Measurements from ENCODE around the gene PON2.

Gene PON2

DNA sequence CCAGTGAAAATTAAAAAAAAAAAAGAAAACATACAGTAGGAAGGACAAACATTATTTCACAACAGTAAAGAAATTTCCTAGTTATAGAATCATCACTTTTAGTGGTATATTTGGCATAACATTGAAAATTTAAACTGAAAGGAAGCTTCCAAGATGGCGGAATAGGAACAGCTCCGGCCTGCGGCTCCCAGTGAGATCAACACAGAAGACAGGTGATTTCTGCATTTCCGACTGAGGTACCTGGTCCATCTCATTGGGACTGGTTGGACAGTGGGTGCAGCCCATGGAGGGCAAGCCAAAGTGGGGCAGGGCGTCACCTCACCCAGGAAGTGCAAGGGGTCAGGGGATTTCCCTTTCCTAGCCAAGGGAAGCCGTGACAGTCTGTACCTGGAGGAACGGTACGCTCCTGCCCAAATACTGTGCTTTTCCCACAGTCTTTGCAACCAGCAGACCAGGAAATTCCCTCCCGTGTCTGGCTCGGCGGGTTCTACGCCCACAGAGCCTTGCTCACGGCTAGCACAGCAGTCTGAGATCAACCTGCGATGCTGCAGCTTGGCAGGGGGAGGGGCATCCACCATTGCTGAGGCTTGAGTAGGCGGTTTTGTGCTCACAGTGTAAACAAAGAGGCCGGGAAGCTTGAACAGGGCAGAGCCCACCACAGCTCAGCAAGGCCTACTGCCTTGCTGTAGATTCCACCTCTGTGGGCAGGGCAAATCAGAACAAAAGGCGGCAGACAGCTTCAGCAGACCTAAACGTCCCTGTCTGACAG is 58.0 kb downstream of the PON2 start:
- no CpG with 5 or more reads among the region's 18 CpGs for WGBS (ENCODE audit: insufficient coverage, insufficient read length)
- no peak overlapping the region for H3K4me3 ChIP-seq (ENCODE audit: low read length)
- no peak for DNase-seq (ENCODE audit: low read depth, low spot score)
- no peaks in the 10 kb centered on the region for H3K36me3 ChIP-seq (ENCODE audit: control insufficient read depth, insufficient read depth, low read length)
- H3K27ac ChIP-seq (ENCODE audit: low read length) = no peak overlapping the region
- no peaks in the 10 kb centered on the region; the same call in 1 of the 2 replicates for H3K9me3 ChIP-seq (ENCODE audit: control insufficient read depth, insufficient read depth, low read length)
- H3K27me3 ChIP-seq (ENCODE audit: control insufficient read depth, insufficient read depth, low read length) = no peaks in the 10 kb centered on the region
- H3K4me1 ChIP-seq (ENCODE audit: control insufficient read depth, insufficient read depth, low read length) = no peaks in the 10 kb centered on the region

DNA sequence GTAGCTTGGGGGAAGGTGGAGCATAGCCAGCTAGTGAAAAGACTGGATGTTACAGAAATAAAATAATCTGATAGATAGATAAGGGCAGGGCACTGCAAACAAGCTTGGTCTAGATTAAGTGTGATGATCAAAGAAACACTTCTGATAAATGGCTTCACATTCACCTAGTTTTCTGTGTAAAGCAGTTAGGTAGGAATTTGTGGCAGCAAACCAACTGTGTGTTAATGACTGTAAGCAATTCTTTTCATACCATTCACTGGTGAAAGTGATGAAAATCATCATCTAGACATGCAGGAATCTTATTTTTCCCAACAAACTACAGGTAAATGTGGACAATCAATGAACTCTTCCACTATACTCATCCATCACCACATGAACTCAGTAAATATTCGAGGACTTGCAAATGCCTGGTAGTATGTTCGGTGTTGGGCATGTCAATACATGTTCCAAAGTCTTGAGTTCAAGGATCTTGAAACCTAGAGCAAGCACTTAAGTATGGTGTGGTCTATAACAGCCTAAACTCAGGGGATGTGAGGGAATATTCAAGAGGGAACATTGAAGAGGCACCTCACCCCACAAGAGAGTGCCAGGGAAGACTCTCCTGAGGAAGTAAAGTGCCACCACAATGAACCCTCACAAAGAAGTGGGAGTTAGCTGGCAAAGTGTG is 59.1 kb downstream of the PON2 start:
- Histone ChIP-seq H3K27ac (ENCODE audit: low read length) (no peak overlapping the region), H3K27me3 (ENCODE audit: control insufficient read depth, insufficient read depth, low read length) (no peaks in the 10 kb centered on the region), H3K36me3 (ENCODE audit: control insufficient read depth, insufficient read depth, low read length) (no peaks in the 10 kb centered on the region), H3K4me1 (ENCODE audit: control insufficient read depth, insufficient read depth, low read length) (no peaks in the 10 kb centered on the region), H3K9me3 (ENCODE audit: control insufficient read depth, insufficient read depth, low read length) (no peaks in the 10 kb centered on the region; the same call in 1 of the 2 replicates), H3K4me3 (ENCODE audit: low read length) (no peak overlapping the region)
- no CpG with 5 or more reads among the region's 2 CpGs for WGBS (ENCODE audit: insufficient coverage, insufficient read length)
- DNase-seq (ENCODE audit: low read depth, low spot score) = no peak

DNA sequence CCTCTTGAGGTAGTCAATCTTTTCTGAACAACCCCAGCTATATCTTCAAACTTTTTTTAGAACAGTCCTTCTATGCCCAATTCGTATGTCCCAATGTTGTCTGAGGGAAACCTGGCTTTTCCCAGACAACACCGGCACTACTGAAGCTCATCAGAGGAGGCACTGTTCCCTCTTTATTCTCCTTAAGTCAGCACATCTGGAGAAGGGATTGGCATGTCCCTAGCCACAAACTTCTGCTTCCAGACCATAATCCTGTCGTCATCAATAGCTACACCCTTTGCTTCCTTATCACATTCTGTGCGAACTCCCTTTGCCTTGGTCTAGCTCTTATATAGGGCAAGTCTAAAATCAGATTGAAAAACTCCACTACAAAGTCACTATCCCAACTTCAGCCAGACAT is 61.5 kb downstream of the PON2 start:
- no peak overlapping the region for H3K27ac ChIP-seq (ENCODE audit: low read length)
- no peaks in the 10 kb centered on the region for H3K27me3 ChIP-seq (ENCODE audit: control insufficient read depth, insufficient read depth, low read length)
- H3K36me3 ChIP-seq (ENCODE audit: control insufficient read depth, insufficient read depth, low read length) = no peaks in the 10 kb centered on the region

DNA sequence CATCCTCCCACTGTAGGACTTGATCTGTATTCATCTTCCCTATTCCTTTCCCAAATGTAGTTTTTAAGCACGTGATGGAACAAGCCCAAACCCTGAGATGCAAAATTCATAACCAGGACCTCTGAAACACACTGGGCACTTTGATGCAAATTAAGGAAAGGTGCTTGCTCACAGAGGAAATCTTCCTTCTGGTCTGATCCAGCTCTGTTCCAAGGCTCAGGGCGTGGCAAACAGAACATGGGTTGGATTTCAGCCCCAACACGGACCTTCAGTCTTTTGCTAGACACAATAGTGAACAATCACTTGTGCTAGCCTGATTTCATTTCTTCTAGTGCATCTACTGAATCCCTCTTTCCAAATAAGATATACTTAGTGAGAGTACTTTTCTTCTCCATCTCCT is 66.6 kb downstream of the PON2 start:
- no CpG with 5 or more reads among the region's 3 CpGs for WGBS (ENCODE audit: insufficient coverage, insufficient read length)
- no peak for DNase-seq (ENCODE audit: low read depth, low spot score)
- no peaks in the 10 kb centered on the region for H3K4me1 ChIP-seq (ENCODE audit: control insufficient read depth, insufficient read depth, low read length)

More for the DNA sequence above, 61.5 kb downstream of the PON2 start:
- H3K9me3 ChIP-seq (ENCODE audit: control insufficient read depth, insufficient read depth, low read length) = no peaks in the 10 kb centered on the region; the same call in 1 of the 2 replicates
- H3K4me3 ChIP-seq (ENCODE audit: low read length) = no peak overlapping the region
- no CpG with 5 or more reads among the region's 4 CpGs for WGBS (ENCODE audit: insufficient coverage, insufficient read length)
- DNase-seq (ENCODE audit: low read depth, low spot score) = no peak
- no peaks in the 10 kb centered on the region for H3K4me1 ChIP-seq (ENCODE audit: control insufficient read depth, insufficient read depth, low read length)

DNA sequence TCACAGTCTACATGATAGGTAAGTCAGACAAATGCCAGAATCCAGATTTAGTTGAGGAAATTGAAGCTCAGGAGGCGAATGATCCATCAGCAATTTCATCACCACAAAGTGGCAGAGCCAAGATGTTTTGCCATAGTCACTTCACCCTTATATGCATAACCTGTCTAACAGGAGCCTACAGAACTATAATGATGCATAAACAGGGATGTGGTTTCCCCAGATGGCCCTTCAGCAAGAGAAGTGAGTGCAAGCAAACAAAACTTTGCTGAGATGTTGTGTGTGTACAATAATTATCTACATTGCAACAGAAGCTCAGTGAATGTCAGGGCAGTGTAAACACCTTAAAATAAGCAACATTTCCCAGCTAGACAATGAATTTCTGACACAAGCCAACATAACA is 67.2 kb downstream of the PON2 start:
- no CpG with 5 or more reads among the region's 1 CpG for WGBS (ENCODE audit: insufficient coverage, insufficient read length)
- Histone ChIP-seq H3K27me3 (ENCODE audit: control insufficient read depth, insufficient read depth, low read length) (no peaks in the 10 kb centered on the region; the same call in 1 of the 2 replicates), H3K4me3 (ENCODE audit: low read length) (no peak overlapping the region), H3K36me3 (ENCODE audit: control insufficient read depth, insufficient read depth, low read length) (no peaks in the 10 kb centered on the region), H3K4me1 (ENCODE audit: control insufficient read depth, insufficient read depth, low read length) (no peaks in the 10 kb centered on the region), H3K27ac (ENCODE audit: low read length) (no peak overlapping the region), H3K9me3 (ENCODE audit: control insufficient read depth, insufficient read depth, low read length) (no peaks in the 10 kb centered on the region)
- DNase-seq (ENCODE audit: low read depth, low spot score) = no peak

More for the DNA sequence above, 66.6 kb downstream of the PON2 start:
- no peaks in the 10 kb centered on the region for H3K36me3 ChIP-seq (ENCODE audit: control insufficient read depth, insufficient read depth, low read length)
- no peak overlapping the region for H3K27ac ChIP-seq (ENCODE audit: low read length)
- no peak overlapping the region for H3K4me3 ChIP-seq (ENCODE audit: low read length)
- no peaks in the 10 kb centered on the region; the same call in 1 of the 2 replicates for H3K27me3 ChIP-seq (ENCODE audit: control insufficient read depth, insufficient read depth, low read length)
- no peaks in the 10 kb centered on the region for H3K9me3 ChIP-seq (ENCODE audit: control insufficient read depth, insufficient read depth, low read length)

DNA sequence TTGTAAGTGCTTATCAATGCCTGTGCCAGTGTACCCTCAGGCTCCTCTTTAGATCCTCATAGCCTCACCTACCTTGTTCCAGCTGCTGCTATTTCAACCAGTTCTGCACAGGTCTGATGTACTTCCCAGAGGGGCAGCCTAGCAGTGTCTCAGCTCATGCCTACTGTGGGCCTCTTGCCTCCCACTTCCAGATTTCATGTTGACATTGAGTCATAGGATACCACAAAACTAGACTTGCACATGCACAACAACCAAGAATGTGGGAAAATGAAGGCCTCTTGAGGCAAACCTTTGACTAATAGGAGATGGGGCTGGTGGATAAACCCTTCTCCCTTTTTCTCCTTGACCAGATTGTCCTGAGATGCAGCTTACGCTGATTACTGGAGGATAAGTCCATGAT is 69.7 kb downstream of the PON2 start:
- H3K4me3 ChIP-seq (ENCODE audit: low read length) = no peak overlapping the region
- H3K27me3 ChIP-seq (ENCODE audit: control insufficient read depth, insufficient read depth, low read length) = no peaks in the 10 kb centered on the region; the same call in 1 of the 2 replicates
- WGBS (ENCODE audit: insufficient coverage, insufficient read length) = no CpG with 5 or more reads among the region's 1 CpG
- no peak for DNase-seq (ENCODE audit: low read depth, low spot score)
- H3K9me3 ChIP-seq (ENCODE audit: control insufficient read depth, insufficient read depth, low read length) = no peaks in the 10 kb centered on the region
- H3K4me1 ChIP-seq (ENCODE audit: control insufficient read depth, insufficient read depth, low read length) = no peaks in the 10 kb centered on the region
- H3K27ac ChIP-seq (ENCODE audit: low read length) = no peak overlapping the region
- no peaks in the 10 kb centered on the region for H3K36me3 ChIP-seq (ENCODE audit: control insufficient read depth, insufficient read depth, low read length)

DNA sequence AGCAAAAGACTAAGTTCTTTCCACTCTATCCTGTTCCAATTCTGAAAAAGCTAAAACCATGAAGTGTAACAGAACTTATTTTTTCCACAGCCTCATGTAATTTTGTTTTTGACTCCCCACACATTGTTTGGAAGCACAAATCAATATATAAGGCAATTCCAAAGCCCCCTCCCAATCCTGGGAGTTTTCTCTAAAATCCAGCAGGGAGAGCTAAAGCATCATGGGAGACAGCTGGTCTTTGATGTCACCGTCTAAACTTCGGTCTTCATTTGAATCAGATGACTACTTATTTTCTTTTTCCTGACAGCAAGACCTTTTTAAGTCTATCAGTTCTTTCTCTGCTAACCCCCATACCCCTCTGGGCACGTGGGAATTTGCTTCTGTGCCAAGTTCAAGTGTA is 77.2 kb downstream of the PON2 start:
- no CpG with 5 or more reads among the region's 3 CpGs for WGBS (ENCODE audit: insufficient coverage, insufficient read length)
- no peaks in the 10 kb centered on the region for H3K4me1 ChIP-seq (ENCODE audit: control insufficient read depth, insufficient read depth, low read length)
- no peak overlapping the region for H3K4me3 ChIP-seq (ENCODE audit: low read length)
- H3K27ac ChIP-seq (ENCODE audit: low read length) = no peak overlapping the region
- DNase-seq (ENCODE audit: low read depth, low spot score) = no peak
- H3K27me3 ChIP-seq (ENCODE audit: control insufficient read depth, insufficient read depth, low read length) = no peaks in the 10 kb centered on the region
- H3K36me3 ChIP-seq (ENCODE audit: control insufficient read depth, insufficient read depth, low read length) = no peaks in the 10 kb centered on the region
- H3K9me3 ChIP-seq (ENCODE audit: control insufficient read depth, insufficient read depth, low read length) = no peaks in the 10 kb centered on the region

Data from iPS DF 6.9 (cell line).